ENCODE data around the gene KCNIP1. TPM values are rescaled to one million over a fixed set of nuclear protein-coding genes. Genes with fewer than 3 reads are reported as not detected.

KCNIP1 gene
- total and polyA plus RNA-seq, 2 of the 8 experiments (the other 6 are each of a cell fraction or from before 2014, with no cell fraction given), result 0.52 to 0.83 TPM

DNA sequence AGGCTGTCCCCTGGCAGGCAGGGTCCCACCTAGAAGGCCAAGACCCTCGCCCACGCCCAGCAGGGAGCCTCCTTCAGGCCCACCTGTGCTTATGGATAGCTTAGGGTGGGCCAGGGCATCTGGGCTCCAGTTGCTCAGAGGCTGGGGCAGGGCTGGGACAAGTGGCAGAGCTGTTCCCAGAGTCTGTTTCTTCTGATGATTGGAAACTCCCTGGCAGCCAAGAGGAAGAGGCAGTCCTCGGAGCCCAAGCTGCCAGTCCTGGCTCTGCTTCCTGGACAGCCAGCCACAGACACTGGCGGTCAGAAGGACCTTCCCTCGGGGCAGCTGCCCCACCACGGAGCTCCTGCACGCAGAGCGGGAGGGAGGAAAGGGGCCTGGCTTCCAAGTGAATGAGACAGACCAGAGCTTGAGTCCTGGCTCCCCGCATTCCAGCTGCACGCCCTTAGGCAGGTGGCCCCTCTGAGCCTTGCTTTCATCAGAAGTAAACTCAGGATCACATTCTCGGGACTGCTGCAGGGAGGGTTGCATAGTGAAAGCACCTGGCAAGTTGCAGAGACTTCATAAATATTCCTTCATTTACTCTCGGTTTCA, 241.8 kb downstream of the KCNIP1 start (continued):
- TF ChIP-seq TAF1 (IDR thresholded peaks at IDR 0.05; ENCODE audit: low read depth, low read length), result peak; percentile 56; the same call in 1 of the 2 replicates
- TF ChIP-seq HDAC2 (IDR thresholded peaks at IDR 0.05; ENCODE audit: borderline replicate concordance in 1 of 2, low read depth in 2 of 2, low read length in 2 of 2), result 0 out of 4 replicates have a peak, but pooled peaks of 1 of the 2 experiments have one; percentile 64
- TF ChIP-seq, protein P1, sequence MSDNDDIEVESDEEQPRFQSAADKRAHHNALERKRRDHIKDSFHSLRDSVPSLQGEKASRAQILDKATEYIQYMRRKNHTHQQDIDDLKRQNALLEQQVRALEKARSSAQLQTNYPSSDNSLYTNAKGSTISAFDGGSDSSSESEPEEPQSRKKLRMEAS (IDR thresholded peaks at IDR 0.05), result peak; percentile 83
- TF ChIP-seq GABPA (IDR thresholded peaks at IDR 0.05; ENCODE audit: borderline replicate concordance, insufficient read depth, low read length), result no peak

Data from H1 (cell line).